NCI-H2107 treated with DMSO at 0.1 percent for 48 hours (cell line): ENCODE measurements around the gene RAB6A.
"Not testable (repeated sequence)": the region's sequence is repeated elsewhere in the genome, so short reads cannot be mapped to it uniquely, and the experiment has no call there.

Experiments
- DNase-seq: peaks from one replicate; lab custom pipeline; 2025; ENCODE audit not compliant: unreplicated experiment; lab: John Stamatoyannopoulos, UW

The RAB6A gene

DNA sequence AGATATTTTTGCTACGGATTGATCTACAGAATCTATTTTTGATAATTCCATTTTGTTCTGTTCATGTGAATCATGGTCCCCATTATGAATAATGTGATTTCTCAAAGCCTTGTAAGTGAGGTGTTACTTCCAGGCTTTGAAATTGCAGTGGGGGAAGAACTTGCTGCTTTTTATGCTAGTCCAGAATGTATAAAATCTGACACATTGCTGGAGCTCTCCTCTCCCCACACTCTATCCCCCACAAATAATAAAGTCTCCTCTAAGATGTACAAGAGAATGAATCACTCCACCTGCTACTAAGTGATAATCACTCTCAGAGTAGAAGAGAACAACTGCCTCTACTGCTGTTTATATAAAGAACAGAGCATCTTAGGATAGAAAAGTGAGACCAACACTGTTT lies 5.9 kb upstream of the RAB6A start:
- no peak for DNase-seq

DNA sequence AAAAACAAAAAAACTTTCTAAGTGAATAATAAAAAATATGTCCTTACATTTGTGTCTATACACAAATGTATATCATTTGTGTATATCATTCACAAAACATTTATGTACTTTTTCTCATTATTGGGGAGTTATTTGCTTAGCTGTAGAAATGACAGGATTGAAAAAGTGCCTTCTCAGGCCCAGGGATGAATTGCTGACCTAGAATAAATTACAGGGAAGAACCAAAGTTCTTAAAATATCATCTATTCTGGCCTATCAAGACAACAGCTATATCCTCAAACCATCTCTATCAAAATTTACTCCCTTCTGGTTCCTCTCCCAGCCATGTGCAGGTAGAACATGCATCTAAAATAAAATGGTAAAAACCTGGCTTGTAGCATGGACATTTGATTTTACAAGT lies 1.9 kb upstream of the RAB6A start:
- no peak for DNase-seq

DNA sequence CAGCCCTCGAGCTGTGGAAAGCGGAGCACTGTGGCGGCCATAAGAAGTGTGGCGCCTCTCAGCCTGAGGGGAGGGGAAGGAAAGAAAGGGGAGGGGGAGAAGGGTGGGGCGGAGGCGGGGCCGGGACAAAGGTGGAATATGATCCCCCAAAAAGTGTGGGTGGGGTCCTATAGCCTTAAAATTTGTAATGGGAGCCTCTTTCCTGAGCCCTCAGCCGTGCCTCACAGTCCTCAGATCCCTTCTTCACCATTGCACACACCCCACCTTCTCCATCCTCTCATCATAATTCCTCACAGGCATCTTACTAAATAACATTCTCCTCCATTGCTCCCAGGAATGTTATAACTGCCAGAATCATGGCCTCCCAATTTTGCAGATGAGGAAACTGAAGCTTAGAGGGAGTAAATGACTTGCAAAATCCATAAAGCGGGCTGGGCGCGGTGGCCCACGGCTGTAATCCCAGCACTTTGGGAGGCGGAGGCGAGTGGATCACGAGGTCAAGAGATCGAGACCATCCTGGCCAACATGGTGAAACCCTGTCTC lies 600 bp upstream of the RAB6A start:
- DNase-seq, result no peak

DNA sequence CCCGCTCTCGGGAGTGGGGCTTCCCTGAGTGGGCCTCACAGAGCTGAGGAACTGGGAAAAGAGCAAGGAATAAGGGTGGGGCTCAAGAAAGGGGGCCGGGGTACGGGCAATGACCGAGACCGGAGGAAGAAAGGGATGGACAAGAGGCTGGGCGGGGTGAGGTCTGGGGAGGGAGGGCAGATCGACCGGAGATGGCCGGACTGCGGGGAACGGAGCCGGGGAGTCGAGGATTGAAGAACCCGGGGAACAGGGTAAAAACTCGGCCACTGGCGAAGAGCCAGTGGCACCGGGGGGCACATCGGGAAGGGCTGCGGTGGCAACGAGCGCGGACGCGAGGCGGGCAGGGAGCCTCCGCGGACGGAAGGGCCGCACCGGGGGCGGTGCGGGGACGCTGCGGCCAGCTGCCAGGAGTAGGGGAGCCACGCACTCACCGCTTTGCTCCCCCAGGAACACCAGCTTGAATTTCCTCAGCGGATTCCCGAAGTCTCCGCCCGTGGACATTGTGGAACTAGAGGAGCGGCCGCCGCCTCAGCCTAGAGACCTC lies 667 bp downstream of the RAB6A start:
- no peak for DNase-seq

DNA sequence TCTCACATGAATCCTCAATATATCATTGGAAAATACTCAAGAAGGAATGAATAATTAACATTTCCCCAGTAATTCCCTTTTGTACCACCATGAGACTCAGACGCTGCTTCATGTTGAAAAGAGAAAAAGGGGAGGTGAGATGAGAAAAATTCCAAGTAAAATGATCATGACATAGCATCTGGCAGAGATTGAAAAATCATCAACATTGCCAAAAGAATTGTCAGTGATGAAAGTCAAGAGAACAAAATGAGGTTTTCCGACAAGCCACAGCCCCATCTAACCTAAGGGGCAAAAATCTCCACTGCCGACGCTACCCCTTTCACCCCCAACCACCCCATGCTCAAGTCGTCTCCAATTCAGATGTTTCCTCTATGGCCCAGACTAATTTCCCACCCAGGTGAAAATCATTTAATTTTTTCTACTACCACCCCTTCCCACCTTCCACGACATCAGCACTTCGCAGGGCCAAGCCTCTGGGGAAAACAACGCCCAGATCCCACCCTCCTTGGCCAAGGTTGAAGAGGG lies 1.2 kb downstream of the RAB6A start:
- DNase-seq, result no peak

DNA sequence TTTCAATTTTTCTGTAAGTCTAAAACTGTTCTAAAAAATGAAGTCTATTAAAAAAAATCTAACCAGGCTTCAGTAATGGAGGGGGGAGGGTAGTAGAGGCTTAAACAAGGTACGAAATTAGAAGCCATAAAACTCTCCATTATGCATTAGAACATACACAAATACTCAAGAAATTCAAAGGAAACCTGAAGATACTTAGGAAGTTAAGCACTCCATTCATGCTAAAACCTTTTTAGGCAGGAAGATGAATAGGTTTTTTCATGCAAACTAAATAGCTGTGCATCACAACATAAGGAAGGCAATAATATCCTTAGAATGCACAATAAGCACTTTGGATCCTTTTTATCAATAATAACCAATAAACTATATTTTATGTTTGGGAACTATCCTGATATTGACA lies 2.4 kb downstream of the RAB6A start:
- no peak for DNase-seq

DNA sequence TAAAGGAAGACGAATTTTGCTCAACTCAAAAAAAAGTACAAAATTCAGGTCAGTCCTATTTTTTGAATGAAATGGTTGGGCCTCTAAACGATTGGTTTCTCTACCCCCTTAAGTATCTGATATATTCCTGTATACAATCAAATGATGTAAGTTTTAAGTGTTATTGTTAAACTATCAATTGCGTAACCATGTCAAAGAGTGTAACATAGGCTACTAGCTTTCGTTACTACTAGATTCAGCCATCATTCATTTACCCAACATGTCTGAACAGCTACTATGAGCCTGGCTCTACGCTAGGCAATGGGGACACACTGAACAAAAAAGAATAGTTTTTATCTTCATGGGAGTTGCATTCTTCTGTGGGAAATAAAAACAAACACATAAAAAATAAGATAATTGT lies 3.3 kb downstream of the RAB6A start:
- no peak for DNase-seq

DNA sequence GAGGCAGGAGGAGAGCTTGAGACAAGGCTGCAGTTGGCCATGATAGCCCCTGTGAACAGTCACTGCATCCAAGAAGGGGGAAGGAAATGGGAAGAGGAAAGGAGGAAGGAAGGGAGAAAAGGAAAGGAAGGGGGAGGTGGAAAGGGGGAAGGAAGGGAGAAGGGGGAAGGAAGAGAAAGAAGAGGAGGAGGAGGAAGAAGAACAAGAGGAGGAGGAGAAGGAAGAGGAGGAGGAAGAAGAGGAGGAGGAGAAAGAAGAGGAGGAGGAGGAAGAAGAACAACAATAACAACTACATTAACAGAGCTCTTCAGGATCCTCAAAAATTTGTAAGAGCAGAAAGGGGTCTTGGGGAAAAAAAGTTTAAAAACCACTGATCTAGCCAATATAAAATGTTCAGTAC lies 5.2 kb downstream of the RAB6A start:
- no peak for DNase-seq

DNA sequence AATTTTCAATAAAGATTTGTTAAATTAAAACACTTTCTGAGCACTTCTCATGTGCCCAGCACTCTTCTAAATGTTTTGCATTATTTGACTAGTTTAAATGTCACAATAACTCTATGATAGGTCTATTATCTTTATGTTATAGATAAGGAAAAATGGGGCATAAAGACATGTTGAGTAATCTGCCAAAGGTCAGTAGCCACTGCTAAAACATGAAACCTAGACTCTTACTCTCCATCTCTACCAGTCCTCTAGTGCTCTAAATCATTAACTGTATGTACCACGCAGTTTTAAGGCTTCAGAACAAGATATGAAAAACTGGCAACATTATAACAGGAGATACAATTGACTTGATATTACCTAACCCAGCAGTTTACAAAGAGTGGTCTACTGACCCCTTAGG lies 6.9 kb downstream of the RAB6A start:
- no peak for DNase-seq

DNA sequence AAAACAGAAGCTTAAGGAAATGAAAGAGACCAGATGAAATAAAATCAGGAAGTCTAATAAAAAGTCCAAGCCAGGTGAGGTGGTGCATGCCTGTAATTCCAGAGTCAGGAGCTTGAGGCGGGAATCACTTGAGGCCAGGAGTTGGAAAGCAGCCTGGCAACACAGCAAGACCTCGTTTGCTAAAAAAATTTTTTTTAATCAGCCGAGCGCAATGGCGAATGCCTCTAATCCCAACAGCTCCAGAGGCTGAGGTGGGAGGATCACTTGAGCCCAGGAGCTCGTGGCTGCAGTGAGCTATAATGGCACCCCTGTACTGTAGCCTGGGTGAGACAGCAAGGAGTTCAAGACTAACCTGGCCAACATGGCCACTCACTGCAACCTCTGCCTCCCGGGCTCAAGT lies 8.0 kb downstream of the RAB6A start:
- no peak for DNase-seq

DNA sequence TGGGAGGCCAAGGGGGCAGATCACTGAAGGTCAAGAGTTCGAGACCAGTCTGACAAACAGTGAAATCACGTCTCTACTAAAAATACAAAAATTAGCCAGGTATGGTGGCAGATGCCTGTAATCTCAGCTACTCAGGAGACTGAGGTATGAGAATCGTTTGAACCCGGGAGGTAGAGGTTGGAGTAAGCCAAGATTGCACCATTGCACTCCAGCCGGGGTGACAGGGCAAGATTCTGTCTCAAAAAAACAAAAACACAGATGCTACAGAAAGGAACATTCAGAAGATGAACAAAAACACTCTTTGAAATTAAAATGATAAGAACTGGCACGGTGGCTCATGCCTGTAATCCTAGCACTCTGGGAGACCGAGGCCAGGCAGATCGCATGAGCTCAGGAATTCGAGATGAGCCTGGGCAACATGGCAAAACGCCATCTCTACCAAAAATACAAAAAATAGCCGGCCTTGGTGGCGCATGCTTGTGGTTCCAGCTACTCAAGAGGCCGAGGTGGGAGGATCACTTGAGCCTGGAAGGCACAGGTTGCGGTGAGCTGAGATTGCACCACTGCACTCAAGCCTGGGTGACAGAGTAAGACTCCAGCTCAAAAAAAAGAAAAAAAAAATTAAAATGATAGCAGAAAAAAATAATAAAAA lies 8.5 kb downstream of the RAB6A start:
- no peak for DNase-seq

DNA sequence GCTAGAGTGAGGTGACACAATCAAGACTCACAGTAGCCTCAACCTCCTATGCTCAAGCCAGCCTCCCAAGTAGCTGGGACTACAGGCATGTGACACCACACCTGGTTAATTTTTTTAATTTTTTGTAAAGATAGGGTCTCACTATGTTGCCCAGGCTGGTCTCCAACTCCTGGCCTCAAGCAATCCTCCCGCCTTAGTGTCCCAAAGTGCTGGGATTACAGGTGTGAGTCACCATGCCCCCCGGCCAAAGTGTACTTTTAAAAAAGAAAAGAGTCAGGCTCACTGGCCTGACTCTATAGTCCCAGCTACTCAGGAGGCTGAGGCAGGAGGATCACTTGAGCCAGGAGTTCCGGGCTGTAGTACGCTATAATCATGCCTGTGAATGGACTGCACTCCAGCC lies 10.0 kb downstream of the RAB6A start:
- not testable (repeated sequence) for DNase-seq

DNA sequence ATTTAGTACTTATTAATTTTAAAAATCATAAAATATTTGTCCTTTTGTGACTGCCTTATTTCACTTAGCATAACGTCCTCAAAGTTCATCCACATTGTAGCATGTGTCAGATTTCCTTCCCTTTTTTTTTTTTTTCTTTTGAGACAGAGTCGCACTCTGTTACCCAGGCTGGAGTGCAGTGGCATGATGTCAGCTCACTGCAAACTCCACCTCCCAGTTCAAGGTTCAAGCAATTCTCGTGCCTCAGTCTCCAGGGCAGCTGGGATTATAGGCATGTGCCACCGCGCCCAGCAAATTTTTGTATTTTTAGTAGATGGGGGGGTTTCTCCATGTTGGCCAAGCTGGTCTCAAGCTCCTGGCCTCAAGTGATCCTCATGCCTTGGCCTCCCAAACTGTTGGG lies 10.6 kb downstream of the RAB6A start:
- no peak for DNase-seq

DNA sequence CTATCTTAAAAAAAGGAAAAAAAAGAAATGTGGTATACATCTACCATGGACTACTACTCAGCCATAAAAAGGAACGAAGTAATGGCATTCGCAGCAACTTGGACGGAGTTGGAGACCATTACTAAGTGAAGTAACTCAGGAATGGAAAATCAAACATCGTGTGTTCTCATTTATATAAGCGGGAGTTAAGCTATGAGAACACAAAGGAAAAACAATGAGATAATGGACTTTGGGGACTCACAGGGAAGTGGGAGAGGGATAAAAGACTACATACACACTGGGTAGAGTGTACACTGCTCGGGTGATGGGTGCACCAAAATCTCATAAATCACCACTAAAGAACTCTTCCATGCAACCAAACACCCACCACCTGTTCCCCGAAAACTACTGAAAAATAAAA lies 11.8 kb downstream of the RAB6A start:
- DNase-seq, result no peak

DNA sequence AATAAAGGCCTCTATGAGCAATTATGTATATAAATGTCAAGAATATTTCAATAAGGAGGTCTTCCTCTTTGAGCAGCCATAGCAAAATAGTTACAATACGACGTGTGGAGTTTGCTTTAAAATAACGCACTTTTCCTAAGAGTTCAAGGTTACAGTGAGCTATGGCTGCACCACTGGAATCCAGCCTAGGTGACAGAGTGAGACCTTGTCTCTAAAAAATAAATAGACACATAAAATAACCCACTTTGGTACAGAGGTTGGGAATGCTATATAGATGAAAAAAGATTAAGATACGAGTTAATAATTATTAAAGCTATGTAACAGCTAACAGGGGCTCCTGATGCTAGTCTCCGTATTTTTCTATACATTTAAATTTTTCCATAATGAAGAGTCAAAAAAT lies 12.6 kb downstream of the RAB6A start:
- DNase-seq, result no peak

DNA sequence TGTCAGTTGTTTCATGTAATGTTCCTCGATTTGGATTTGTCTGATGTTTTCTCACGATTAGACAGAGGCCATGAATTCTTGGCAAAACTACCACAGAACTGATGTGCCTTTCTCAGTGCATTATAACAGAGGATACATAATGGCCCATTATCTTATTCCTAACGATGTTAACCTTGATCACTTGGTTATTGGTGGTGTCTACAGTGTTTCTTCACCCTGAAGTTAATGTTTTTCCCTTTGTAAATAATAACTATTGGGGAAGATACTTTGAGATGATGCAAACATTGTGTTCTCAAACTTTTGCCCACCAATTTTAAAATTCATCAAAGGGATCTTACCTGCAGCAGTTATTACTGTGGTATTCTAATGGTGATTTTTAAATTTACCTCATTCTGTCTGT lies 13.1 kb downstream of the RAB6A start:
- DNase-seq, result no peak

DNA sequence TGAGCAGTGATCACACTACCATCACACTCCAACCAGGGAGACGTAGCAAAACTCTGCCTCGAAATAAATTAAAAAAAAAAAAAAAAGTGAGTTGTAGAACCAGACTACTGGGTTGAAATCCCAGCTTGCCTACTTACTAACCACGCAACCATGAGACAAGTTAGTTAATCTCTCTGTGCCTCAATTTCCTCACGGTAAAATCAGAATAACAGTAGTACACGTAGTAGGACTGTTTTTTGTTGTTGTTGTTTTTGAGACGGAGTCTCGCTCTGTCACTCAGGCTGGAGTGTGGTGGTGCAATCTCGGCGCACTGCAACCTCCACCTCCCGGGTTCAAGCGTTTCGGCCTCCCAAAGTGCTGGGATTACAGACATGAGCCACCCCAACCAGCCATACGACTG lies 14.2 kb downstream of the RAB6A start:
- no peak for DNase-seq

DNA sequence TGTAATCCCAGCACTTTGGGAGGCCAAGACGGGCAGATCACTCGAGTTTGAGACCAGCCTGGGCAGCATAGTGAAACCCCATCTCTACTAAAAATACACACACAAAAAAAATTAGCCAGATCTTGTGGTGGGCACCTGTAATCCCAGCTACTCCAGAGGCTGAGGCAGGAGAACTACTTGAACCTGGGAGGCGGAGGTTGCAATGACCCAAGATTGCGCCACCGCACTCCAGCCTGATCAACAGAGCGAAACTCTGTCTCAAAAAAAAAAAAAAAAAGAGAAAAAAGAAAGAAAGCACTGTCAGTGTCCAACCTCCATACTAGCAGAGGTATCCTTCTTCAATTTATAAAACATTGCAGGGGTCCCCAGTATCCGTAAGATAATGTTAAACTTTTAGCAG lies 17.8 kb downstream of the RAB6A start:
- no peak for DNase-seq

DNA sequence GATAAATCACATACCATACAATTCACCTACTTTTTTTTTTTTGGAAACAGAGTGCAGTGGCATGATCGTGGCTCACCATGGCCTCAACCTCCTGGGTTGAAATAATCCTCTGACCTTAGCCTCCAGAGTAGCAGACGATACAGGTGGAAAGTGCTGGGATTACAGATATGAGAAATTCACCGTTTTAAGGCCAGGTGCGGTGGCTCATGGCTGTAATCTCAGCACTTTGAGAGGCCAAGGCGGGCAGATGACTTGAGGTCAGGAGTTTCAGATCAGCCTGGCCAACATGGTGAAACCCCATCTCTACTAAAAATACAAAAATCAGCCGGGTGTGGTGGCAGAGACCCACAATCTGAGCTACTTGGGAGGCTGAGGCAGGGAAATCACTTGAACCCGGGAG lies 24.9 kb downstream of the RAB6A start:
- not testable (repeated sequence) for DNase-seq

DNA sequence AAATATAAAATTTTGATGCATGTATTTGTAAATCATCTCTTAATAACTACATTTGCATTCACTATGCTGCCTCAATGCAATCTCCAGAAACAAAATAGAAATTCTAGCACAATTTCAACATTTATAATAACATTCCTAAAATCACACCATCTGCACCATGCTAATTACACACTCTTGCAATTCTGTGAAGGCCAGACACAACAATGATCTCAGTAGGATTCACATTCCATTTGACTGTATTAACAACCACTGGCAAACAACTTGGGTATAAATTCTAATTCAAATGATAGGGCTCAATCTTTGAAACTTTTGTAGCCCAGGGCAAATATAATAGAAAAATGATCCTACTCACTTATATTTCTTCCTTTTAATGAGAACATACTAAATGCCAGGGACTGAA lies 25.9 kb downstream of the RAB6A start:
- no peak for DNase-seq

DNA sequence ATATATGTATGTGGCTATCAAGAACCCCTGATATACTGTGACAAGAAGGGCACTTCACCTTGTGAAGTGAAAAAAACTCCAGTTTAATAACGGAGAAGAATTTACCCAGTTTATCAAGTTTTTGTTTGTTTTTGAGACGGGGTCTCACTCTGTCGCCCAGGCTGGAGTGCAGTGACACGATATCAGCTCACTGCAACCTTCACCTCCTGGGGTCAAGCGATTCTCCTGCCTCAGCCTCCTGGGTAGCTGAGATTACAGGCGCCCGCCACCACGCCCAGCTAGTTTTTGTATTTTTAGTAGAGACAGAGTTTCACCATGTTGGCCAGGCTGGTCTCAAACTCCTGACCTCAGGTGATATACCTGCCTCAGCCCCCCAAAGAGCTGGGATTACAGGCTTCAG lies 26.9 kb downstream of the RAB6A start:
- not testable (repeated sequence) for DNase-seq

DNA sequence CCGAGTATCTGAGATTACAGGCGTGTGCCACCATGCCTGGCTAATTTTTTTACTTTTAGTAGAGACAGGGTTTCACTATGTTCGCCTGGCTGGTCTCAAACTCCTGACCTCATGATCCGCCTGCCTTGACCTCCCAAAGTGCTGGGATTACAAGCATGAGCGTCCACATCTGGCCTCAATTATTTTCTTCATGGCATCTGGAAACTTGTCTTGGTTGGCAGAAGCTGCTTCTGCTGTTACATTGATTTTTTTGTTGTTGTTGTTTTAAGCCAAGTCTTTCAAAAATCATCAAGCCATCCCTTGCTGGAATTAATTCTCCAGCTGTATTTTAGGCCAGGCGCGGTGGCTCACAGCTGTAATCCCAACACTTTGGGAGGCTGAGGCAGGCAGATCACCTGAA lies 27.9 kb downstream of the RAB6A start:
- not testable (repeated sequence) for DNase-seq
